ENCODE results near the gene SLC39A10.

Gene SLC39A10

DNA sequence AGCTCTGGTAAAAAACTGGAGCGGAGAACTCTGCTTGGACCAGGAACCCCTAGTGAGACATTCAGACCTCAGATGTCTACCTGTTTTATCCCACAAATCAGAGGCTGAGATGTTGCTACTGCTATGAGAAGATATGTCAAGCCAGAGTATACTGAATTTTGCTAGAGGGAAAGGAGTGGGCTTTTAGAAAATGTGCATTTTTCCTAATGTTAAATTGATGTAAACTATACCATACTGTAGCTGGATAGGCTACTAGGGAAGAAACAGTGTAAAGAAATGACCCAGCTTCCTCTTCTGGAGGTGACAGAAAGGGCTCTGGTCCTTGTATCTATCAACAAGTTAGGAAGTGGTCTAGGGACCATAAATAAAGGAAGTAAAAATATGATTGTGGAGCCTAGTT is 65.0 kb downstream of the SLC39A10 start:
- DNase-seq: no peak

DNA sequence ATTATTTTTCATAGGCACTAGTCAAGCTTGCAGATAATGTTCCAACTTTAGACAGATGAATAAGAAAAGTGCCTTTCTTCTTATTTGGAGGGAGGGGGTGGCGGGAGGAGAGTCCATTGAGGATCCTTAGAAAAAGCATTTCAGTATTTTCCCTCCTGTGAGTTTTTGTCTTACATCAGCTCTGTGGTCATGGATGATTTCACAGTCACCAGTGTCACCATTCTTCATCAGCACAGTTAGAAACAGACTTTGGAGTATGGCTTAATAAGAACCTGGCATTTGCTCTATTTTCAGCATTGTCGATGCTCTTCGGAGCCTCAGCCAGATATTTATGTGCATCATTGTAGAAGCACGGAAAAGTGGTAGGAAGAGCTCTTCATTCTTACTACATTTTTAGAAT is 70.1 kb downstream of the SLC39A10 start:
- DNase-seq: no peak

DNA sequence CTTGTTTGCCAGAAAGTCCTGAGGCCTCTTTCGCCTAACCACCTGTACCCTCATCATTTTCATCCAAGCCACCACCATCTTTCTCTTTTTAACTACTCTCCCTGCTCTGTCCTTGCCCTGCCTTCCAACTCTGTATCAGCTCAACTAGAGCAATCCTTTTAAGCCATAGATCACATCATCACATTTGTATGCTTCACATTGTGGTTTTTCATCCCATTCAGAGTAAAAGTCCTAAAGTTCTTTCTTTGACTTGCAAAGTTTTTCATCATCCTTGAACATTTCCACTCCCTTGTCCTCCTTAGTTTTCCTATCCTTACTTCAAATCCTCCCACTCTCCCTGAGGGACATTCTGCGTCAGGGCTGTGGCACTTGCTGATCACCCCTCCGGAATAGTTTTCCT is 73.9 kb downstream of the SLC39A10 start:
- no peak for DNase-seq

DNA sequence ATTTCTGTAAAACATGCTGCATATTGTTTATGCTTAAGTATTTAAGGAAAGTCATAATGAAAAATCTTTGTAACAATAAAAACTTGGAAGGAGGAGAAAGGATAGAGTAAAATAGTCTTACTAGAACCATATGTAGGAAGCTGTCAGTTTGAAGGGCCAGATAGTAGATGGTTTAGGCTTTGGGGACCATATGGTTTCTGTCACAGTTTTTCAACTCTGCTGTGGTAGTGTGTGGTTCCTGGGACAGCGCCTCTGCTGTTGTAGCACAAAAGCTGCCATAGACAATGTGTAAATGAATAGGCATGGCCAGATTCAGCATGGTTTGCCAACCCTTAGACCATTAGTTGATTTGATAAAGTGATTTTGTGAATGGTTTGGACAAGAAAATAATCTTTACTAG is 75.5 kb downstream of the SLC39A10 start:
- DNase-seq: no peak

DNA sequence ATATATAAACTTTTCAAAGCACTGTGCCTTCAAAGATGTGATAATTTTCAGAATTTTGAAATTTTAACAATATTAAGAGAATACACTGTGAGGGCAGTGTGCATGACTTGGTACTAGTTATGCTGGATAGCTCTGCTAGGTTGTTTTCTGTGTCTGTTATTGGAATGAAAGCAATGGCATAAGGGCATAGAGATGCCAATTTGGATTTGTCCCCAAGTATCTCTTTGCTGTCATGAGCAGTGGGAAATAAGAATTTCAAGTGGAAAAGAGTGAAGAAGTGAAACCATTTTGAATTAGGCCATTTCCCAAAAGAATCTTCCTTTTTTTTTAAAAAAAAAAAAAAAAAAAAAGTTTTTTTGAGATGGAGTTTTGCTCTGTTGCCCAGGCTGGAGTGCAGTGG is 76.8 kb downstream of the SLC39A10 start:
- DNase-seq: no peak

DNA sequence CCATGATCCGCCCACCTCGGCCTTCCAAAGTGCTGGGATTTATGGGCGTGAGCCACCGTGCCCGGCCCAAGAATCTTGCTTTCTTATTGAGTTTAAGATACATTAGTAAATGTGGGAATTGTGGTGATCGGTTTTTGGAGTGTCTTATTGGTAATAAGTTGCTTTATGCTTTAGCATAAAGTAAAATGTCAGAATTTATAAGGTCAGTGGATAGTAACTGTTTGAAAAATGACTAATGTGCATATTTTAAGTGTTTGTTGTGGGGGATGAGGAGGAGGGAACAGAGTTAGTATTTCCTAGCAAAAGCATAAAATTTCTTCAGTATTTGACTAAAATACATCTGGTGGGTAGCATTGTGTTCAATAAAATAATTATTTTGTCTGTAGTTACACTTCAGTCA is 77.4 kb downstream of the SLC39A10 start:
- no peak for DNase-seq

DNA sequence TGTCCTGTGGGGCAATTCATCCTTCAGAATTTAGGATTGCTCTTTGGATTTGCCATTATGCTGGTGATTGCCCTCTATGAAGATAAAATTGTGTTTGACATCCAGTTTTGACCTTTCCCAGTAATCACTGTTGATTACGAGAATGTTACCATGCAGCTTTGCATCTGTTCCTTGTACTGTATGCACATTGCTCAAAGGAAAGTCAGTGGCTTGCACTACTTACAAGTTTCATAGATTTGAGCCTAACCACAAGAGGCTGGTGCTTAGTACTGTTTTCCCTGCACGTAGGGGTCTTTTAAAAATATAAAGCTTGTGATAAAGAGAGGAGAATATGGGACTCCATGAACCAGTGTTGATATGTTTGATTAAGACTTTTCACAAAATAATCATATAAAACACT is 77.9 kb downstream of the SLC39A10 start:
- DNase-seq: no peak

DNA sequence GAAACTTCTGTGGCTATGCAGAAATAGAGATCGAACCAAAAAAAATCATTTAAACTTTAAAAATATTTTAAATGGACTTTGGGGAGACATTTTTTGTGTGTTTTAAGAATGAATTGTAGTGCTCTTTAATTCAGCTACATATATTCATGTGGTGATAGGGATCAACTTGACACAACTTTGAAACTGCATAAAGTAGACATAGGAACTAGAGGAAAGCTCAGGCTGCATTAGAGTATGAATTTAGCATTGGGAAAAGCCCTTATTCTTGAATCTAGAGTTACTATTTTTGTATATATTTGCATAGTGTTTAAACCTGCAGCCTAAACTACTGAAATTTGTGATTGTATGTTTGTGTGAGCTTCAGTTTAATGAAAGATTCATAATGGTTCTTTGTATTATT is 78.3 kb downstream of the SLC39A10 start:
- no peak for DNase-seq

DNA sequence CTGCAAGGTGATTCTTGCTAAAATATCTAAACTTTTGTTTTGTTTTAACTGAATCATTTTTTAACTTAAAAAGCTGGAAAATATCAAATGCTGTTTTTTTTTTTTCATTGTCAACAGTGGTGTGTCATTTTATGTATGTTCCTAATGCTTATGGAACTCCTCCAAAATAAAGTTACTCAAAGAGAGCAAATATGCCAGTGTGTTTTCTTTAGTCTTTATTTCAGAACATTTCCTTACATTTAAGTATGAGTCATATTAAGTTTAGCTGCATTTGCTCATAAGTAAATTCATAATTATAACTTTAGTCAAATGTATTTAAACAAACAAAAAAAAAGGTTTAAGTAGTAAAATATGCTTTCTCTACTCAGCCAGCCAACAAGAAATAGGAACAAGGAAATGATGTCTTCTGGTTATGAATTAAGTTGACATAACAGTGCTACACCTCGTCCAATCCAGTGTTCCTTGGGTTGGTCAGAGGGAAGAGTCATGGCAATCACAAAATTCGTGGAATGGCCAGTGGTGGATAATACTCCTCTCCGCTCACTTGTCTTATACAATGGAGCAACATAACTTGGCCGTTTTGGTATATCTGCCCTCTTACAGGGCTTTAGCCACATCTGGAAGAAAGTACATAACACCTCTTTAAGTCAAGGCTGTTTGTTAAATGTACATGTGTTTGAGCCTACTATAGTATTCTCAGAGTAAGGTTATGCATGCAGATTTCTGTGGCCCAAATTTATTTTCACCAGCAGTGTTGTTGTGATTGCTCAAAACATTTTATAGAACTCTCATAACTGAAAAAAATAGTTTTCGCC is 80.7 kb downstream of the SLC39A10 start:
- no peak for DNase-seq

DNA sequence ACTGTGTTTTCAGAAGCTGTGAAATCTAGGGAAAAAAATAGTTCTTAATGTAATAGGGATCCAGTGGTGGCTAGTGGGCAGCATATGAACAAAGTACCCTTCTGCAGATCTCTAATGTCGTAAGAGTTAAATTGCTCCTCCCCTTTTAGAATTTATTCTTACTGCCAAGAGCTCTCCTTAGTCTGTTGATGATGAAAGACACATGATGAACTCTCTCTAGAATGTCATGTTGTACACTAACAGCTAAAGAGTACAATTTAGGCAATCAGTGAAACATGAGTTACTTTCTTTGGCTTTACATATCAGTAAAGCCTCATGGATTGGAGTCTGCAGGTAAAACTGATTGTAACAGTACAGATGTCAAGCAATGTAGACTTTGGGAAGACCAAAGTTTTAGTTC is 84.2 kb downstream of the SLC39A10 start:
- no peak for DNase-seq

DNA sequence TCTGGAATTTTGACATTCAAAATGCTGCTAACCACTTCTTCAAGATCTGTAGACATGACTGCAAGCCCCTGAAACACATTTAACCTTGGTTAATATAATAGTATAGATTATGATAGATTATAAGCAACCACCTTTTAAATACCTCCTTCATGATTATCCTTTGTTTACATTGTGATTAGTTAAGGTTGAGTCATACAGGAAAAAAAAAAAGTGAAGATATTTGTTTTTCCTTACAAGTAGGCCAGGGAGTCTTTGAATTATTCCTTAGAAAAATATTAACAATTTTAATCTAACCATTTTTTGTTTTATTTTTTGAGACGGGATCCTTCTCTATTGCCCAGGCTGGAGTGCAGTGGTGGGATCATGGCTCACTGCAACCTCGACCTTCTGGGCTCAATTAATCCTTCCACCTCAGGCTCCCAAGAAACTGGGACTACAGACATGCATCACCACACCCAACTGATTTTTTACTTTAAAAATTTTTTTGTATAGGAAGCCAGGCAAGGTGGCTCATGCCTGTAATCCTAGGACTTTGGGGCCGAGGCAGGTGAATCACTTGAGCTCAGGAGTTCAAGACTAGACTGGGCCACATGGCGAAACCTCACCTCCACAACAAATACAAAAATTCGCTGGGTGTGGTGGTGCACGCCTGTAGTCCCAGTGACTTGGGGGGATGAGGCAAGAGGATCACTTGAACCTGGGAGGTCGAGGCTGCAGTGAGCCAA is 99.4 kb downstream of the SLC39A10 start:
- DNase-seq: no peak

DNA sequence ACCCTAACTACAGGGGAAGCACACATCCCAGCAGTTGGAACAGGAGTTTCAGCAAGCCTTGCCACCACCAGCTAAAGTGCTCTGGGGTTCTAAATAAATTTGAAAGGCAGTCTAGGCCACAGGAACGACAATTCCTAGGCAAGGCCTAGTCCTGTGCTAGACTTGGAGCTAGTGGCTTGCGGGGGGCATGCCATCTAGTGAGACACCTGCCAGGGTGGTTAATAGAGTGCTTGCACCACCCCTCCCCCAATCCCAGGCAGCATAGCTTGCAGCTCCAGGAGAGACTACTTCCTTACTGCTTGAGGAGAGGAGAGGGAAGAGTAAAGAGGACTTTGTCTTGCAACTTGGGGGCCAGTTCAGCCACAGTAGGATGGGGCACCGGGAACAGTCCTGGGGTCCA is 101.8 kb downstream of the SLC39A10 start:
- DNase-seq: no peak

DNA sequence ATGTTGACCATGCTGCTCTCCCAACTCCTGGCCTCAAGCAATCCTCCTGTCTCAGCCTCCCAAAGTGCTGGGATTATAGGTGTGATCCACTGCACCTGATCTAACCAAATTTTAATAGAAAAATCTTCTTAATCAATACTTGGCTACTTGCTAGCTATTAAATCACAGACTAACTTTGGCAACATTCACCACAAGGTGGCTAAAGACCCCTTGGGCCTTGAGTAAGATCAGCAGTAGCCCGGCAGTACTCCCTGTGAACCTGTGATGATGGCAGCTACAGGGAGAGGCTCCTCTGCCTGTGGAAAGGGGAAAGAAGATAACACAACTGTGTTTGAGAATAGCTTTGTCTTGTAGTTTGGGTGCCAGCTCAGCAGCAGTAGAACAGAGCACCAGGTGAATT is 102.9 kb downstream of the SLC39A10 start:
- DNase-seq: no peak

DNA sequence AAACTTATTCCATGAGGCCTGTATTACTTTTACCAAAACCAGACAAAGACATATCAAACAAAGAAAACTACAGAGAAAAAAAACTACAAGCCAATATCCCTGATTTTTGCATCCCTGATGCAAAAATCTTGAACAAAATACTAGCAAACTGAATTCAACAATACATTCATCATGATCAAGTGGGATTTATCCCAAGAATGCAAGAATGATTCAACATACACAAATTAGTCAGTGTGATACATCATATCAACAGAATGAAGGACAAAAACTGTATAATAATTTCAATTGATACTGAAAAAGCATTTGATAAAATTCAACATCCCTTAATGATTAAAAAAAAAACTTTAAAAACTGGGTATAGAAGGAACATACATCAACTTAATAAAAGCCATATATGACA is 106.8 kb downstream of the SLC39A10 start:
- no peak for DNase-seq

DNA sequence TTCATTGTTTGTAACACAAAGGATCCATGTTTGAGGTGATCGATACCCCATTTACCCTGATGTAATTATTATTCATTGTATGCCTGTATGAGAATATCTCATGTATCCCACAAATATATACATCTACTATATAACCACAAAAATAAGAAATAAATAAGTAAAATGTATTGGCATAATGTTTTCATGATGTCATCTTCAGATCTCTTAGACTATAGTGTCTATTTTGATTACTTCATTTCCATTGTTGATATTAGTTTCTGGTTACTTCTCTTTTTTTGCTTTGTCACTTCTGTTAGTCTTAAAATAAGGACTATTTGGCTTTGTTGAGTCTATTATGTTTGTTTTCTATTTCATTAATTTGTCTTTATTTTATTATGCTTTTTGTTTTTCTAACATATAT is 109.7 kb downstream of the SLC39A10 start:
- no peak for DNase-seq

DNA sequence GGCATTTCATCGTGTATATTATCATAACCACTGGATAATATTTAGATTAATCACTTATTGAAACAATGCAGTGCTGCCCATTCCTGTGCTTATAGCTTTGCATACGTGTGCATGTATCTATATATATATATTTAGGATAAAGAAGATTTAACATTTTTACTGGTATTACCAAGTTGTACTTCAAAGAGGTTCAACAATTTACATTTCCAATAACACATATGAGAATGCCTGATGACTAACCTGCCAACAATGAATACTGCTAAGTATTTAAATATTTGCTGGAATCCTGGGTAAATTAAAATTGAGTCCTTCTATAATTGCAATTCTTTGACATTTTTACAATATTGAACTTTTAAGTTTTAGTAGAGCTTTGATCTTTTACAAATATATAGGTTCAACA is 111.4 kb downstream of the SLC39A10 start:
- DNase-seq: no peak

DNA sequence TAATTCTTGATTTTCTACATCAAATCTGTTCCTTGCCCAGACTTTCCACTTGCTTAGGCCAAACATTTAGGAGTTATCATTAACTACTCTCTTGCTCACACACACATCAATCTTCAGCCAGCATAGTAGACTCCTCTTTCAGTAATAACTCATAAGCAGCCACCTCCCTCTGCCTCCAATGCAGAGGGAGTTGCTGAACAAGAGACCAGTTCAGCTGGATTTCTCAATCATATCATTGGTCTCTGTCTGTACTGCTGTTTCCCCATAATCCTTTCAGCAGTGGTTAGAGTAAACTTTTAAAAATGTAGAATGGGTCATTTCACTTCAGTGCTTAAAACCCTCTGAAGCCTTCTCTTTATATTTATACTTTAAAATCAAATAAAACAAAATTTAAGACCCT is 112.9 kb downstream of the SLC39A10 start:
- no peak for DNase-seq

DNA sequence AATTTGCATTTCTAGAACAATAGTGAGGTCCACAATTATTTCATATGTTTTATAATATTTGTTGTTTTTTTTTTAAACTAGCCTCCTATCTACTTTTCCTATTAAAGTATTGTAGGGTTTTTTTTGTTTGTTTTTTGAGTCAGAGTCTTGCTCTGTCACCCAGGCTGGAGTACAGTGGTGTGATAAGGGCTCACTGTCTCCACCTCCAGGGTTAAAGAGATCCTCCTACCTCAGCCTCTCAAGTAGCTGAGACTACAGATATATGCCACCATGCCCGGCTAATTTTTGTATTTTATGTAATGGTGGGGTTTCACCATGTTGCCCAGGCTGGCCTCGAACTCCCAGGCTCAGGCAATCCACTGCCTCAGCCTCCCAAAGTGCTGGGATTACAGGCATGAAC is 122.5 kb downstream of the SLC39A10 start:
- no peak for DNase-seq

DNA sequence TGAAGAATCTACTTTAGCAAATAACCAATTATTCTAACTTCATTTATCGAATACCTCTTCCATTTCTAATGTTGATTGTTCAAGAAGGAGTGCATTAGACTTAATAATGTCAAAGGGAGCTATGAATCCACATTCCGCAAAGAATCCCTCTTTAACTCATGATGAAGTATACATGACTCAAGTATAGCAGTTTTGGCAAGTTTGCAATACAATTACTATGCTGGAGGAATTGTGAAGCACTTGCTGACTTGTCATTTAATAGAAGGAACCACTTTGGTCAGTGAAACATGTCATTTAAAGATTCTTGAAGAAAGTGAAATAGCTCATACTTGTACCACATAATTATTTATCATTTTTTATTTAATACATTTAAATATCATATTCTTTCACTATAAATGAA is 125.1 kb downstream of the SLC39A10 start:
- no peak for DNase-seq
